Measurements from ENCODE around the gene SIRPD.
"Not testable (repeated sequence)": the region's sequence is repeated elsewhere in the genome, so short reads cannot be mapped to it uniquely, and the experiment has no call there.

SIRPD gene

DNA sequence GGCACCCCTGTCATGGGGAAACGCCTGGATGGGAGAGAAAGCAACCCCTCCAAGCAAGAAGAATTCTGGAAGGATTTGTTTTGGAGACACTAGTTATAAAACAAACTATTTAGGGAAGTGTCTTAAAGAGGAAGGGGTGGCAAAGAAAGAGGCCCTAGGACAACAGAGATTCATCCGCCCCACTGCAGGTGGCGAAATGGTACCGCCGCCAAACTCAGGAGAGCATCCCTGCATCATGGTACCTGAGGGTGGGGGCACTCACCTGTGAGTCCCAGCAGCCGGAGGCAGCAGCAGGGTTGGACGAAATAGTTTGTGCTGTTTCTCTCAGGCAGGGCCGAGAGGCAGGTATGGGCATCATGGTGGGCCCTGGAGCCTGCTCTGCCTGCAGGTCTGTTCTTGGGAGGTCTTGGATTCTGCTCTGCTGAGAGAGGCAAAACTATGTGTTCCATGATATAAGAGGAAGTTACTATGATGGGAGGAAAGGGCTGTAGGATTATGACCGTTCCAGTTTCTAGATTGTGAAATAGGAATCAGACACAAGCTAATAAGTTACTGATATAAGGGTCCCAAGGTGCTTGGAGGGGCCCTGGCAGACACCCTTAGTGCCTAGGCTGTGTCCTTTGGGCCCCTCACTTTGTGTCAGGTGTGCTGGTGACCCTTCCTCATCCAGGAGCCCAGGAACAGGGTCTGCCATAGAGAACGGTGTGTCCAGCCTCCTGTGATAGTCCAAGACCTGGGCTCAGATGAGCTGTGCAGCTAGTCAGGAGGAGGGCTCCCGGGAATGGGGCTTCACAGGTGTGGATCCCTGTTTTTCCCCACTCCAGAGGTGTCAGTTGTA, 20.4 kb downstream of the SIRPD start:
- no peak for DNase-seq

DNA sequence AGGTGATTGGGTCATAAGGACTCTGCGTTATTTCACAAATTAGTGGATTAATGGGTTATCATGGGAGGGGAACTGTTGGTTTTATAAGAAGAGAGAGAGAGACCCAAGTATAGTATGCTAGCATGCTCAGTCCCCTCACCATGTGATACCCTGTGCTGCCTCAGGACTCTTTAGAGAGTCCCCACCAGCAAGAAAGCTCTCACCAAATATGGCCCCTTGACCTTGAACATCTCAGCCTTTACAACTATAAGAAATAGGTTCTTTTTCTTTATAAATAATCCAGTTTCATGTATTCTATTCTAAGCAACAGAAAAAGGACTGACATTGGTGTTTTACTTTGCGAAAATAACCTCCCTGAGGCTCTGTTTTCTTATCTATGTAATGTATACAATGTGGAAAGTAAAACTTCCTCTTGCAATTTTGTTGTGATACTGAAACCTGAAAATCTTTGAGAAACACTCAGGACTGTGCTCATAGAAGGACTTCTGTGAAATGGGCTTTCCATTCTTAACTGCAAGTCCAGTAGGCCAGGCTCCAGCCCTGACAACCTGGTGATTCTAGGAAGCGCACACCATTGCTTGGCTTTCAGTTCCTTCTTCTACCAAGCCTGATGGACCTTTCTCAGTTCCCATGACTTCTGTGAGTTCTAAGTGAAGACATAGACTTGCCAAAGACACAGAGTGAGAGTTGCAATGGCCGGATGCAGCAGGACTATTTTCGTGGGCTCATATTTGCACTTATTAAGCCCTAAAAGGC, 21.9 kb downstream of the SIRPD start:
- no peak for DNase-seq

DNA sequence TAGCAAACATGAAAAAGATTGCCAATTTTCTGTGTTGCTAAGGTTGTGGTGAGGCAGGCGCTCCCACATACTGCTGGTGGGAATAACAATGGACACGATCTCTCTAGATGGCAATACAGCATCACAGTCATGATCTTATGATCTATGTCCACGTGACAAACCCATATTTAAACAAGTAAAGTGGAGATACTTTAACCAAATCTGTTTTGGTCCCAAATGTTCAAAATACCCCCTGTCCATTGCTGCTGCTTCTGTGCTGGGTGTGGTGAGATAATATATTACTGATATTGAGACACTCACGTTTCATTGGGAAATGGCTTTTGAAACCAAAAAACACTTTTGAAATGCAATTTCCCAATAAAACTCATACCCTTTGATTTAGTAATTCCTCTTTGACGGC, 23.0 kb downstream of the SIRPD start:
- DNase-seq: no peak

DNA sequence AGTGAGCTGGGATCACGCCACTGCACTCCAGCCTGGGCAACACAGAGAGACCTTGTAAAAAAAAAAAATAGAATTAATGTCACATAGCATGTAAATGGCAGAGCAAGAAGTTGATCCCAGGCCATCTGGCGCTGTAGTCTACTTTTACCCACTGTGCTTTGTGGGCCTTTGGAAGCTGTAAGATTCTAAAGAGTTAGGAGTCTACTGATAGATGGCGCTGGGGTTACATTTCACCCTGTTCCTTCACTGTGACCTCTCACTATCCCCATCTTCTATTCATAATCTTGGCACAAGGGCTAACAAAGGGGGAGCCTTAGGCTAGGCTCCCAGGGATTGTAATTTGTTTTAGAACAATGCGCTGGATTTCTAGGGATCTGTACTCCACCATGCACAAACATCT, 24.4 kb downstream of the SIRPD start:
- no peak for DNase-seq

DNA sequence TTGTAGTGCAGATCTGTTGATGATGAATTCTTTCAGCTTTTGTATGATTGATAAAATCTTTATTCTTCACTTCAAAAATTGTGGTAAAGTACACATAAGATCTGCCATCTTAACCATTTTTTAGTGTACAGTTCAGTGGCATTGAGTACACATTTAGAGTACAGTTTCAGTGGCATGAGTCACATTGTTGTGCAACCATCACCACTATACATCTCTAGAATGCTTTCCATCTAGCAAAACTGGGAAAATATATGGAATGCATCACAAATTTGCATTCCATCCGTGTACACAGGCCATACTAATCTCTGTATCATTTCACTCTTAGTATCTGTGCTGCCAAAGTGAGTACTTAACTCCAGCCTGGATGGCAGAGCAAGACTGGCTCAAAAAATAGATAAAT, 28.7 kb downstream of the SIRPD start:
- DNase-seq: no peak

DNA sequence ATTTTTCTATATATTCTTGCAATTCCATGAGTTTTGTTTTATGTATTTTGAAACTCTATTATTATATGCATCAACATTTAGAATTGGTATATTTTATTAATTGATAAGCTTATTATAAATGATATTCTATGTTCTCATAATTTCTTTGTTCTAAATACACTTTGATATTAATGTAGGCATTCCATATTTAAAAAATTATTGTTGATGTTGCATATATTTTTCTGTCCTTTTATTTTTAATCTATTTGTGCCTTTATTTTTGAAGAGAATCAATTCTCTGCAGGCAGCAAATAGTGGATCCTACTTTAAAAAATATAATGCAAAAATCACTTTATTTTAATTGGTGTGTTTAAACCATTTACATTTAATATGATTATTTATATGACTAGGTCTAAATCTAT, 29.6 kb downstream of the SIRPD start:
- no peak for DNase-seq

DNA sequence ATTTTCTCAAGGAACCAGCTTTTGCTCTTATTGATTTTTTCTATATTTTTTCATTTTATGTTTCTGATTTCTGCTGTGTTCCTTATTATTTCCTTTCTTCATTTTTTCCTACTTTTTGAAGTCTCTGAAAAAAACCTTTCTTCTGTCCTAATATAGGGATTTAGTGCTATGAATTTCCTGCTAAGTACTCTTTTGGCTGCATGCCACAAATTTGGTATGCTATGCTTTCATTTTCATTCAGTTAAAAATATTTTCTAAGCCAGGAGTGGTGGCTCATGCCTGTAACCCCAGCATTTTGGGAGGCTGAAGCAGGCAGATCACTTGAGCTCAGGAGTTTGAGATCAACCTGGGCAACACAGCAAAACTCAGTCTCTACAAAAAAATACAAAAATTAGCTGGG, 30.6 kb downstream of the SIRPD start:
- DNase-seq: no peak

DNA sequence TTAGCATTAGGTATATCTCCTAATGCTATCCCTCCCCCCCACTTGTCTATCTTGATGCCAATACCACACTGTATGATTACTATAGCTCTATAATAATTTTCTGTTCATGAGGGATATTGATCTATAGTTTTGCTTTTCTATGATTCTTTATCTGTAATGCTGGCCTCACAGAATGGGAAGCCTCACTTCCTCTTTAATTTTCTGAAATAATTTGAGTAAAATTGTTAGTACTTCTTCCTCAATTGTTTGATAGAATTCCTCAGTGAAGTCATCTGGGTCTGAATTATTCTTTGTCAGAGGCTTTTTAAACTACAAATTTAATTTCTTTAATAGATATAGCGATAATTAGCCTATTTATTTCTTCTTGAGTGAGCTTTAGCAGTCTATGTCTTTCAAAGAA, 31.2 kb downstream of the SIRPD start:
- DNase-seq: no peak

DNA sequence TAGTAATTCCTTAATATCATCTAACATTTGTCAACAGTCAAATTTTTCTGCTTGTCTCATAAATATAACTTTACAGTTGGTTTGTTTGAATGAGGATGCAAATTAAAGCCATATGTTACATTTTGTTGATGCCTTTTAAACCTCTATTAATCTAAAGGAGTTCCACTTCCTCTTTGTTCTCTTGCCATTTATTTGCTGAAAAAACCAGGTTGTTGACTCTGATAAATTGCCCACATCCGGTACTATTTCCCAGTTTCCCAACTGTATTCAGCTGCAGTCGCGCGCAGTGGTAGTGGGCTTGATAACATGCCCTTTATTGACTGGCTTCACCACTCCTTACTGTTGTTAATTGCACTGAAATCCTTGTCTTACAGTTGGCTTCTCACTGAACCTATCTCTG, 33.5 kb downstream of the SIRPD start:
- DNase-seq: no peak

DNA sequence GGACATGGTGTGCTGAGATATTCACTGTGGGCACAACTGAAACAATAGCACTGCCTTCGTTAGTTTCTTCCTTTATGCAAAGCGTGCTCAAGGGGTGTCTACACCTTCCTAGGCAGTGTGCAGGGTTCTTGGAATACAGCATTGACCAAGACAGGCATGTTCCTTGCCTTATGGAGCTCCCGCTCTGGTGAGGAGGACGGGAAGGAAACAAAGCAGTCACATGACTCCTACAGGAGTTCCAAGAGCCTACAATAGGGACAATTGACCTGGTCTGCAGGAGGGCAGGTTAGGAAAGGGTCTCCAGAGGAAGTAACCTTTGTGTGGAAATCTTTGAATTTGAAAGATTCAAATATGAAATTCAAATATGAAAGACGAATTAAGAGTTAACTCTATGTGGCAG, 40.5 kb downstream of the SIRPD start:
- DNase-seq: no peak

DNA sequence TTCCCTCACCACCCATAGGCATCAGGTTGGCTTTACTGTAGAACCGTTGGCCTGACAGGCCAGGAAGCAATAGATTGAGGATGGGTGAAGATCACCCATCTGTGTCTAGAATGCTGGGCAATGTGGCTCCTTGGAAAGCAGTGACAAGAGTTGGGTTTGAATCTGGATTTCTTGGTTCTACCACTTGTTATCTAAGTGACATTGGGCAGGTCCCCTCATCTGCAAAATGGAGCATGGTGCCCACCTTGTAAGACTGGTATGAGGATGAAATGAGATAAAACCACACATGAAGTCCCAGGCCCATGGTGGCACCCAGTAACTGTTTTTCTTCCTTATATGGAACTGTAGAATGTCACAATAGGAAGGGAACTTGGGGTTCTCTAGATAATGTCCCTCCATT, 43.7 kb downstream of the SIRPD start:
- DNase-seq: no peak

DNA sequence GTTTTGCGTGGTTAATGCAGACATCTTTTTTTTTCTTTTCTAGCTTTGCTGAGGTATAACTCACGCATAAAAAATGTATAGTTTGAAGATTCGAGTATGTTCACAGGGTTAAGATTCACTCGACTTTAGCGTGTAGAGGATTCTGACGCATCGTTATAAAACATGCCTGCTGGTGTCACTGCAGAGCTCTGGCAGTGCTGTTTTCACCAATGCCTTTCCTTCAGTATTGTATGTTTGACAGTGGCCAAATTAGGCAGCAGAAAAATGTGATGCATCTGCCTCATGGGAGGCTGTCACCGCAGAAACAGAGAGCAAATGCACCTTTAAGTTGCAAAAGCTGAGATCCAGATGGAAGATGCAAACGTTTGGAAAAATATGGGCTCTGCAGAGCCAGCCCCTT, 48.3 kb downstream of the SIRPD start:
- DNase-seq: no peak

DNA sequence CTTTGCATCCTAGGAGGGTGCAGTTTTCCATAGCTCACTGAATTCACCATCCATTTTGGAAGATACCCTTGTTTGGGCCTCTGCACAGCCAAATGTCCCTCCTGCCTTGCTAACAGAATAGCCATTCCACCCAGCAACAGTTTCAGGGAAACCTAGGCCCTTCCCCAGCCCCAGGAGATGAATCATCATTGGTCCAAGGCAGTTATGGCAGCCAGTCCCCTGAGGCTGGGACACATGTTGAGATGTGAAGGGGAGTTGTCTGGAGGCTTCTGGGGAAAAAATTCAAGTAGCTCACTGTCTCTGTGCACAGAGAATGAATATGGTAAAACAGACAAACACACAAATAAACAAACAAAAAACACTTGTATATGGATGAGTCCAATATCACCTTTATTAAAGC, 48.9 kb downstream of the SIRPD start:
- no peak for DNase-seq

DNA sequence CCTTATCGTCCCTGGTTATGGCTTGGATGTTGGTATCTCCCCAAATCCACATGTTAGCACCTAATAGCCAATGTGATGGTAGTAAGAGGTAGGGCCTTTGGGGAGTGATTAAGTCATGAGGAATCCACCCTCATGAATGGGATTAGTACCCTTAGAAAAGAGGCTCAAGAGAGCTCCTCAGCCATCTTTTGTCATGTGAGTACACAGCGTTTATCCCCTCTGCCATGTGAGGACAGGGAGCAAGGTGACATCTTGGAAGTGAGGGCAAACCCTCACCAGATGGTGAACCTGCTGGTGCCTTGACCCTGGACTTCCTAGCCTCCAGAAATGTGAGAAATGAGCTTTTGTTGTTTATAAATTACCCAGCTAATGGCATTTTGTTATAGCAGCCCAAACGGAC, 50.2 kb downstream of the SIRPD start:
- no peak for DNase-seq

DNA sequence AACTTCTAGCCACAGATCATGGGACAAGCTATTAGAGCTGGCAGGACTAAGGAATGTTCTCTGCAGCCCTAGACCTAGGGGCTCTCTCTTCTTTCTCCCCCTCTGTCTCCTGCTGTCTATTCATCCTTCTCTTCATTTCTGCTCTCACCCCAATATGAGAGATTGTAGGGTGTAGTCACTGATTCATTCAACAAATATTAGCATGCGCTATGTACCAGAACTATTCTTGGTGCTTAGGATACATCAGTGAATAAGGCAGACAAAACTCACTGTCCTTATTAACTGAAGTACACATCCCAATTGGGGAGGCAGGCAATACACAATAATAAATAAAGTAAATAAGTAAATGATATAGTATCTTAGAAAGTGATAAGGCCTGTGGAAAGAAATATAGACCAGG, 51.6 kb downstream of the SIRPD start:
- DNase-seq: no peak

DNA sequence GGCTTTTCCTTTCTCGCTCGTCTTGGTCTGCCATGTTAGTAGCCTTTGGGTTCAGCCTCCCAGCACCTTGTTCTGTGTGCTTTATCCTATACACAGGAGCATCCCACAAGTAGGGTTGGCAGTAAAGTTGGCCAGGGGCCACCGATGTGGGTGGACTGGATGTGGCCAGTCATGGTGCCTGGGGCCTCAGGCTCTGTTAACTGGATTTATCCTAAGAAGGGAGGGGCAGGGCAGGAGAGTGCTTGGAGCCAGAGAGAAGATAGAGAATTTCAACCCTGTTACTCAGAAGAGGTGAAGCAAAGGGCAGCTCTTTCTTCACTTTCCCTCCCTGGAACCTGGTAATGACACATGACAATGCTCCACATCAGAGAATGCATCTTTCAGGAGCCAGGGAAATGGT, 52.1 kb downstream of the SIRPD start:
- no peak for DNase-seq

DNA sequence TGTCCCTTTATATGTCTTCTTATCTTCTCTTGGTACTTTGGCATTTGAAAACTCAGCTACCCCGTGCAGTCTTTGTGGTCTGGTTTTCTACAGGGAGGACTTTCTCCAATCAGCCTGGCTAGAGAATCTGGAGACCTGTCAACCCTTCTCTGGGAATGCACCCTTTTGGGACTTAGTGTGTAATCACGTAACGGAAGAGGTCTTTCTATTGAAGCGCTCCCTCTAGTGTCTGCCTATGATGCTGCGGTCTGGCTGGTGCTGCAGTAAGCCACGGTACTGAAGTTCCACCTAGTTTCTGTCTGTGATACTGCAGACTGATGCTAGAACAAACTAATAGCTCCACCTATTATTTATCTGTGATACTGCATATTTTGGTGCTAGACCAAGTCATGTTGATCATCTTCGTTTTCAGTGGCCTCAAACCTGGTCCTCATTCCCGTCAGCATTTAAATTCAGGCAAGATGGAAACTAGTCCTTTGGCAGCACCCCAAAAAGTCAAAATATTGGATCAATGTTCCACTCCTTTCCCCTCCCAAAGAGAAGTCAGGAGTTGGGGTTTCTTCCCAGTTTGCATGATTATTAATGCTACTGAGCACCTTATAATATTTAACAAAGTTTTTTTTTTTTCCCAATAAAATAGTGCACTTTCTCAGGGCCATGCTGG, 53.8 kb downstream of the SIRPD start:
- peak; percentile 69 for DNase-seq

DNA sequence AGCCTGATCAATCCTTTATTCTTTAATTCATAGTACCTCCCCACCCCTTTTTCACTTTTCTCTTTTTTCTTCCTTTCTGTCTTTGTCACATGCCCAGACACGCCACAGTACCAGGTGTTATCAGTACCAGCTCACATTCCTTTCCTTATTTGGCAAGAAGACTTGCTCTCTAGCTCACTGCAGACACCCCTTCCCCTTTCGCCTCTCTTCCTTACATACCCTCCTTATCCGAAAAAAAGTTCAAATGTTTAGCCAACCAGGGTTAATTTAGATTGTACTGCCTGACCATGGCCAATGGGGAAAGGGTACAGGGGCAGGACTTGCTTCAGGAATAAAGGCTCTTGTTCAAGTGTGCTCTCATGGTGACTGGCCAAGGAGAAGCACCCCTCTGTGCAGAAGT, 57.0 kb downstream of the SIRPD start:
- DNase-seq: no peak

DNA sequence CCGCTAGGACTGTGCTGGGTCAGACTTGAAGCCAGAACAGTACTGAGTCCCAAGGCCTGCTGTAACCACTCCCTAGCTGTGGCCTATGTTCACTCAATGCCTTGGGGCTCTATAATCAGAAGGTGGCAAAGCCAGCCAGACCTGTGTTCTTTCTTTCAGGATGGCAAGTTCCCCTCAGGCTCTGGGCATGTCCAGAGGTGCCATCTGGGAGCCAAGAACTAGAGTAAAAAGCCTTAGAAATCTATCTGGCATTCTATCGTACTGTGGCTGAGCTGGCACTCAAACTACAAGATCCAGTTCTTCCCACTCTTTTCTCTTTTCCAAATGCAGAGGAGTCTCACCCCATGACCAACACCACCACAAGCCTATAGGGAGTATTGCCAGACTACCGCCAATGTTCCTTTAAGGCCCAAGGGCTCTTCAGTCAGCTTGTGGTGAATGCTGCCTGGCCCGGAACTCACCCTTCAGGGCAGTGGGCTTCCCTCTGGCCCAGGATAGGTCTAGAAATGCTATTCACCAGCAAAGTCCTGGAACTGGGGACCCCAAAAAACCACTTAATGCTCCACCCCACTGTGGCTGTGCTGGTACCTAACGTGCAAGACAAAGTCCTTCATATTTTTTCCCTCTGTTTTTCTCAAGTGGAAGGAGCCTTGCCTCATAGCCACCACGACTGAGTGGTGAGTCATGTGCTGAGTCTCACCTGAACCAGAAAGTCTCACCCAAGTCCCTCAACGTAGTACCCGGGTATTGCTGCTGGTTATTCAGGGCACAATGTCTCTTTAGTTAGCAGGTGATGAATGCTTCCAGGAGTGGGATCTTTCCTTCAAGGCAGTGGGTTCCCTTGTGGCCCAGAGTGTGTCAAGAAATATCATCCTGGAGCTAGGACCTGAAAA, 57.7 kb downstream of the SIRPD start:
- no peak for DNase-seq

DNA sequence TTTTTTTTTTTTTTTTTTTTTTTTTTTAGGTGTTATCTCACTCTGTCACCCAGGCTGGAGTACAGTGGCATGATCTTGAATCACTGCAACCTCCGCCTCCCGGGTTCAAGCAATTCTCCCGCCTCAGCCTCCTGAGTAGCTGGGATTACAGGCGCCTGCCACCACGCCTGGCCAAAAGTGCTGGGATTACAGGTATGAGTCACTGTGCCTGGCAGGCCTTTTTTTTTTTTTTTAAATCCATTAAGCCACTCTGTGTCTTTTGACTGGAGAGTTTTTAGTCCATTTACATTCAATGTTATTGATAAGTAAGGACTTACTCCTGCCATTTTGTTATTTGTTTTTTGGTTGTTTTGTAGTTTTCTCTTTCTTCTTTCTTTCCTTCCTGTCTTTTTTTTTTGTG, 60.1 kb downstream of the SIRPD start:
- not testable (repeated sequence) for DNase-seq

DNA sequence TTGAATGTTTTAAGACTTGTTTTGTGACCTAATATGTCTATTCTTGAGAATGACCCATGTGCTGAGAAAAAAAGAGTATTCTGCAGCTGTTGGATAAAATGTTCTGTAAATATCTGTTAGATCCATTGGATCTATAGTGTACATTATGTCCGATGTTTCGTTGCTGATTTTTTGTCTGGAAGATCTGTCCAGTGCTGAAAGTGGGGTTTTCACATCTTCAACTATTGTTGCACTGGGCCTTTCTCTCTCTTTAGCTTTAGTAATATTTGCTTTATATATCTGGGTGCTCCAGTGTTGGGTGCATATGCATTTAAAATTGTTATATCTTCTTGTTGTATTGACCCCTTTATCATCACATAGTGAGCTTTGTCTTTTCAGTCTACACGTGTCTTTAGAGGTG, 60.6 kb downstream of the SIRPD start:
- DNase-seq: no peak

DNA sequence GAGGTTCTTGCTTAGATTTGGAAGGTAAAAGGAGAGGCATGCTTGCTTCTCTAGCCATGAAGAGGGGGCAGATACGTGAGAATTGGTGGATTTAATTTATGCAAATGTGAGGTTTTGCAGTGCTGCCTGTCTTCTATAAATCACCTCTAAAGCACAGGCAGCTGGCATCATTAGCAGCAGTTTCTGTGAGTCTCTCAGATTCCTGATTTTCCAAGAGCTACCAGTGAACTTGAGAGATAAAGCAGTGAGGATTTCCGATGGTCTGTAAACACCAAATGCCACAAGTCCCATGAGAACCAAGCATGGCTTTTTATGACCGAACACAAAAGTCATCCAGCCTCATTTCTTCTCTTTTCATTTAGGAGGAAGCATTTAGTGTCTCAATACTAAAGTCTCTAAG, 63.1 kb downstream of the SIRPD start:
- DNase-seq: no peak

DNA sequence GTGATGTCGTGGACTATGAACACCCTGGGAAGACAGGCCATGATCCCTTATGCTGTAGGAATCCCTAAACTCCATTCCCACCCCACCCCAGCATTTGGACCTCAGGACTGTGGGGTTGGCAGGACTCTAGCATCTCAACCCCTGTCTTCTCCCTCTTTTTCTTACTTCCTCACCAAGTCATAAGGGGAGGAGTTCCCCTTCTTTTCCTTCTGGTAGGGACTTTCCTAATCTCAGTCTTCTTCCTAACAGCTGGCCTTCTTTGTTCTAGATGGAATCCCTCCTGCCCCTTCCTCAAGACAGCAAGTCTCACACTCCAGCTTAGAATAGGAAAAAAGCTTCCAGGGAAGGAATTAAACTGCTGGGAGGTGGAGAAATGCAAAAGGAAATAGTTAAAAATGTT, 64.0 kb downstream of the SIRPD start:
- DNase-seq: no peak

Data from activated CD8-positive, alpha-beta memory T cell treated with anti-CD3 and anti-CD28 coated beads, Interleukin-2, amount 50 U/mL, for 48 hours (primary cell).